H1 (cell line): ENCODE data around the gene LAMB3. TPM values are rescaled to one million over a fixed set of nuclear protein-coding genes. Genes with fewer than 3 reads are reported as not detected.

Experiments used
- CTCF ChIA-PET: fragments of 300-600 bp; sonication (Branson Sonifier 250); formaldehyde crosslinking; loops from one replicate; lab custom pipeline; 2021; ENCODE audit not compliant: partially characterized antibody; lab: Charles Lee
- POLR2A ChIA-PET: fragments of 300-600 bp; sonication (Branson Sonifier 250); formaldehyde crosslinking; loops from one replicate; lab custom pipeline; 2021; ENCODE audit warnings: inconsistent platforms; ENCODE audit not compliant: partially characterized antibody; lab: Charles Lee
- DNase-seq, 2 experiments: peaks; one replicate each; pipeline versions ENCODE4 v3.0.0 to v3.0.0-alpha.2; 2010 to 2022; ENCODE audit warnings: low spot score in 2 of 2, low read depth in 1 of 2, mixed read lengths in 1 of 2
- FAIRE-seq: peaks from 2 replicates; lab custom pipeline; 2011; peaks lifted over from hg19 to GRCh38; lab: Jason Lieb, UNC
- H2AFZ ChIP-seq: 2 replicates; pipeline ENCODE4 v1.8.1; 2012; ENCODE audit warnings: low read length, inconsistent platforms
- H2AK5ac ChIP-seq: 2 replicates; pipeline ENCODE4 v1.6.1; 2013; ENCODE audit warnings: low read depth, low read length
- H2BK120ac ChIP-seq: replicated peaks from 2 replicates; pipeline ENCODE3; 2013; ENCODE audit warnings: low read depth, low read length, inconsistent platforms
- H2BK12ac ChIP-seq: 2 replicates; pipeline ENCODE4 v1.6.1; 2013; ENCODE audit warnings: low read depth, low read length
- H2BK15ac ChIP-seq: 2 replicates; pipeline ENCODE4 v1.6.1; 2013; ENCODE audit warnings: low read length
- H2BK20ac ChIP-seq: 2 replicates; pipeline ENCODE4 v1.6.1; 2013; ENCODE audit warnings: low read length
- H2BK5ac ChIP-seq: 2 replicates; pipeline ENCODE4 v1.6.1; 2013; ENCODE audit warnings: low read depth, low read length
- H3K14ac ChIP-seq: 2 replicates; pipeline ENCODE4 v1.6.1; 2013; ENCODE audit warnings: inconsistent platforms; ENCODE audit not compliant: insufficient read length
- H3K18ac ChIP-seq: 2 replicates; pipeline ENCODE4 v1.6.1; 2013; ENCODE audit warnings: low read length; ENCODE audit errors: extremely low read depth
- H3K23ac ChIP-seq: 2 replicates; pipeline ENCODE4 v1.6.1; 2013; ENCODE audit warnings: inconsistent platforms; ENCODE audit not compliant: insufficient read length
- H3K23me2 ChIP-seq: 2 replicates; pipeline ENCODE4 v1.6.1; 2013; ENCODE audit warnings: low read depth, low read length
- H3K27ac ChIP-seq: 2 replicates; pipeline ENCODE4 v1.6.1; 2011; ENCODE audit warnings: low read depth, low read length, inconsistent platforms
- H3K27me3 ChIP-seq, 4 experiments: replicated peaks in 1 of 4; 1 replicate in 1 of 4; 2 replicates in 3 of 4; pipeline versions ENCODE4 v1.6.1 to v1.8.1; 2011 to 2013; ENCODE audit warnings: low read length in 3 of 4, mild to moderate bottlenecking in 3 of 4, inconsistent platforms in 2 of 4, mixed read lengths in 2 of 4, moderate library complexity in 1 of 4; ENCODE audit not compliant: control insufficient read depth in 3 of 4, insufficient read depth in 3 of 4; ENCODE audit errors: extremely low read depth in 1 of 4
- H3K36me3 ChIP-seq, 4 experiments: 2 replicates each; pipeline versions ENCODE4 v1.6.1 to v1.8.1; 2011 to 2013; ENCODE audit warnings: mild to moderate bottlenecking in 4 of 4, low read length in 3 of 4, moderate library complexity in 2 of 4, control low read depth in 1 of 4, inconsistent platforms in 1 of 4; ENCODE audit not compliant: insufficient read depth in 4 of 4, control insufficient read depth in 2 of 4
- H3K4ac ChIP-seq: replicated peaks from 2 replicates; pipeline ENCODE3; 2013; ENCODE audit warnings: low read length, low read depth, mixed read lengths, inconsistent platforms; ENCODE audit not compliant: insufficient read length
- H3K4me1 ChIP-seq, 4 experiments: replicated peaks in 1 of 4; 1 replicate in 1 of 4; 2 replicates in 3 of 4; pipeline versions ENCODE4 v1.6.1 to v1.8.1; 2011 to 2013; ENCODE audit warnings: low read length in 3 of 4, inconsistent platforms in 2 of 4, mixed read lengths in 1 of 4; ENCODE audit not compliant: insufficient read depth in 4 of 4, control insufficient read depth in 3 of 4
- H3K4me2 ChIP-seq, 2 experiments: 2 replicates each; pipeline versions ENCODE4 v1.6.1 to v1.8.1; 2011 to 2013; ENCODE audit warnings: low read depth in 2 of 2, low read length in 2 of 2, control low read depth in 1 of 2, inconsistent platforms in 1 of 2, mild to moderate bottlenecking in 1 of 2; ENCODE audit not compliant: insufficient read depth in 1 of 2
- H3K4me3 ChIP-seq, 4 experiments: fragments of 200-600, 300-600 bp in 1 of 4; sonication (generic), shearing (Covaris generic), sonication (Bioruptor Twin) in 1 of 4; 2 replicates each; pipeline versions ENCODE4 v1.5.1 to v1.8.1; 2011 to 2016; ENCODE audit warnings: low read length in 4 of 4, low read depth in 3 of 4, control low read depth in 2 of 4, inconsistent platforms in 2 of 4, mild to moderate bottlenecking in 2 of 4, mixed read lengths in 1 of 4, moderate library complexity in 1 of 4; ENCODE audit not compliant: insufficient read depth in 2 of 4; ENCODE audit errors: extremely low read depth in 1 of 4
- H3K56ac ChIP-seq: replicated peaks from 2 replicates; pipeline ENCODE3; 2013; ENCODE audit warnings: low read depth, mild to moderate bottlenecking, mixed read lengths, low read length, inconsistent platforms; ENCODE audit not compliant: insufficient read length
- H3K79me1 ChIP-seq: 2 replicates; pipeline ENCODE4 v1.6.1; 2013; ENCODE audit warnings: low read depth, low read length, control low read depth
- H3K79me2 ChIP-seq, 2 experiments: 2 replicates each; pipeline versions ENCODE4 v1.6.1 to v1.8.1; 2012 to 2013; ENCODE audit warnings: low read length in 2 of 2, mild to moderate bottlenecking in 2 of 2, inconsistent platforms in 1 of 2; ENCODE audit not compliant: insufficient read depth in 2 of 2, control insufficient read depth in 1 of 2
- H3K9ac ChIP-seq, 4 experiments: replicated peaks in 1 of 4; 1 replicate in 1 of 4; 2 replicates in 3 of 4; pipeline versions ENCODE4 v1.6.1 to v1.8.1; 2011 to 2013; ENCODE audit warnings: low read depth in 3 of 4, low read length in 3 of 4, control low read depth in 2 of 4, mild to moderate bottlenecking in 2 of 4, moderate library complexity in 2 of 4, inconsistent platforms in 1 of 4; ENCODE audit errors: extremely low read depth in 1 of 4
- H3K9me3 ChIP-seq, 2 experiments: 2 replicates each; pipeline versions ENCODE4 v1.6.1 to v1.8.1; 2012 to 2013; ENCODE audit warnings: mild to moderate bottlenecking in 2 of 2, moderate library complexity in 2 of 2, control low read depth in 1 of 2, inconsistent platforms in 1 of 2, low read depth in 1 of 2, low read length in 1 of 2, mixed read lengths in 1 of 2; ENCODE audit not compliant: insufficient read depth in 2 of 2
- H4K20me1 ChIP-seq, 2 experiments: replicated peaks in 1 of 2; 2 replicates each; pipeline versions ENCODE3 to v1.8.1; 2011 to 2013; ENCODE audit warnings: inconsistent platforms in 2 of 2, low read length in 2 of 2, mild to moderate bottlenecking in 1 of 2; ENCODE audit not compliant: insufficient read depth in 2 of 2, control insufficient read depth in 1 of 2
- H4K5ac ChIP-seq: 2 replicates; pipeline ENCODE4 v1.6.1; 2013; ENCODE audit warnings: low read length, low read depth, mixed read lengths, inconsistent platforms; ENCODE audit not compliant: insufficient read length
- H4K8ac ChIP-seq: 2 replicates; pipeline ENCODE4 v1.8.0; 2013; ENCODE audit warnings: mild to moderate bottlenecking, moderate library complexity, low read length, inconsistent platforms; ENCODE audit not compliant: insufficient read depth; ENCODE audit errors: extremely low read depth
- H4K91ac ChIP-seq: replicated peaks from 2 replicates; pipeline ENCODE3; 2013; ENCODE audit warnings: low read length, mixed read lengths, inconsistent platforms; ENCODE audit not compliant: insufficient read length
- ASH2L ChIP-seq: fragments of 200-600, 300-600 bp; sonication (generic); IDR thresholded peaks from one replicate; pipeline ENCODE4 v1.7.1; 2017; ENCODE audit warnings: low read length
- BRCA1 ChIP-seq: IDR thresholded peaks from 2 replicates; pipeline ENCODE4 v1.6.1; 2012; ENCODE audit warnings: low read depth, low read length, improper control_type of control experiment
- POLR2A ChIP-seq, 2 experiments: IDR thresholded peaks; 1 replicate in 1 of 2; 2 replicates in 1 of 2; pipeline ENCODE4 v1.6.1; 2011; ENCODE audit warnings: low read depth in 2 of 2, low read length in 2 of 2, mild to moderate bottlenecking in 2 of 2; ENCODE audit errors: control extremely low read depth in 1 of 2
- TEAD4 ChIP-seq: IDR thresholded peaks from 2 replicates; pipeline ENCODE4 v1.6.1; 2012; ENCODE audit warnings: low read depth, low read length, inconsistent platforms, mixed read lengths
- WGBS, 2 experiments: shearing (Covaris generic) in 1 of 2; methylation state at CpG; one replicate each; pipeline versions ENCODE4 v1.1.6 to v1.1.7; 2013 to 2015; ENCODE audit warnings: low lambda C conversion rate in 2 of 2, mixed read lengths in 2 of 2, inconsistent platforms in 1 of 2, low coverage in 1 of 2, missing lambda C conversion rate in 1 of 2; ENCODE audit not compliant: insufficient replicate concordance in 2 of 2, insufficient coverage in 1 of 2, insufficient read length in 1 of 2; ENCODE audit errors: extremely low coverage in 1 of 2, missing lambda C conversion rate in 1 of 2; 5-methylcytosine and 5-hydroxymethylcytosine counted together
- polyA plus RNA-seq, 7 experiments: library from polyadenylated mRNA; depleted of rRNA in 3 of 7; stranded (reverse) in 5 of 7; unstranded in 2 of 7; fragments of >200 nt in 5 of 7; fragments of 200-250 nt in 2 of 7; gene quantifications; 1 replicate in 5 of 7; 2 replicates in 1 of 7; 4 replicates in 1 of 7; pipeline versions ENCODE4 v1.2.1 to v1.2.3, GENCODE V29; 2011 to 2013; ENCODE audit warnings: missing spikeins in 2 of 7, mixed read lengths in 2 of 7
- total RNA-seq: library from RNA; stranded (reverse); fragmentation: NEBNext Ultra II Directional; extraction: Animal tissue kit (Norgen Biotek cat#: 25700); gene quantifications from 2 replicates; pipeline ENCODE4 v1.2.1, GENCODE V29; 2021
- TF ChIP-seq, protein P1 (sequence below): IDR thresholded peaks from 2 replicates; pipeline ENCODE4 v1.6.1; 2011; ENCODE audit warnings: low read length, improper control_type of control experiment

LAMB3 gene
- total and polyA plus RNA-seq, 2 of the 8 experiments (the other 6 are each of a cell fraction or from before 2014, with no cell fraction given), result 0.45 to 0.50 TPM

DNA sequence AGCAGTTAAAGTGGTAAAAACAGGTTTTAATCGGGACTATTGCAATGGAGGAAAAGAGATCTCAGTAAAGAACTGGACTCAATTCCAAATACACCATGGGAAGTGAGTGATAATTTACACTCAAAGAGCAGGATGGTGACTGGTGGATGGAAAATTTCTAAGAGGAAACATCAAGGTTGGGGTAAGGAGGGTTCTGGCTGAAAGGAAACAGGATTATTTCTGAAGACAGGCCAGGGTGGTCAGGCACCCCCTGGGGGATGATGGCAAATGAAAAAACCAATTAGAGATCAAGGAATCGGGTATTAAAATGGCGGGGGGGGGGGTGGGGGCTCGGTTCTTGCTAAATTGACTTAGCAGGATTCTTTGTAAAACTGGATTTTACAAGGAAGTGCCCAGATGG is 40.1 kb upstream of the LAMB3 start:
- H3K4me1 ChIP-seq, result peaks cover 0 to 3% (median 0%) of the 10 kb centered on the region in 4 experiments; a peak in 1 of 7 replicates
- no peak overlapping the region for H3K27ac ChIP-seq
- POLR2A ChIA-PET, result no interaction called here
- FAIRE-seq (no peak), DNase-seq (no peak)
- no peak overlapping the region for H2BK20ac ChIP-seq
- no peak for TF ChIP-seq TEAD4
- TF ChIP-seq ASH2L, result no peak
- no peak for TF ChIP-seq BRCA1
- TF ChIP-seq POLR2A (IDR thresholded peaks at IDR 0.05; ENCODE audit: control extremely low read depth in 1 of 2, low read depth in 2 of 2, low read length in 2 of 2), result no peak
- TF ChIP-seq, protein P1, sequence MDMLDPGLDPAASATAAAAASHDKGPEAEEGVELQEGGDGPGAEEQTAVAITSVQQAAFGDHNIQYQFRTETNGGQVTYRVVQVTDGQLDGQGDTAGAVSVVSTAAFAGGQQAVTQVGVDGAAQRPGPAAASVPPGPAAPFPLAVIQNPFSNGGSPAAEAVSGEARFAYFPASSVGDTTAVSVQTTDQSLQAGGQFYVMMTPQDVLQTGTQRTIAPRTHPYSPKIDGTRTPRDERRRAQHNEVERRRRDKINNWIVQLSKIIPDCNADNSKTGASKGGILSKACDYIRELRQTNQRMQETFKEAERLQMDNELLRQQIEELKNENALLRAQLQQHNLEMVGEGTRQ, result no peak
- no peaks in the 10 kb centered on the region for H3K36me3 ChIP-seq
- no peaks in the 10 kb centered on the region for H3K23me2 ChIP-seq
- no peaks in the 10 kb centered on the region for H3K9me3 ChIP-seq
- H3K4me3 ChIP-seq, result no peak overlapping the region
- no peak overlapping the region for H4K5ac ChIP-seq
- H3K4me2 ChIP-seq, result no peak overlapping the region
- H2AK5ac ChIP-seq, result no peak overlapping the region
- H2BK120ac ChIP-seq, result no peak overlapping the region
- no peak overlapping the region for H3K4ac ChIP-seq
- no peak overlapping the region for H3K14ac ChIP-seq
- H2BK12ac ChIP-seq, result no peak overlapping the region
- WGBS, 2 experiments, result 90% methylated on average over 2 of the region's 4 CpGs; no CpG with 5 or more reads in 1 of the 2 experiments
- CTCF ChIA-PET, result interaction anchor here (0.8 to 6.8 kb wide), 16 partner anchors 10 to 125 kb away, joined by 3 to 41 read pairs (median 5); partner anchors contain the start of gene CAMK1G
- no peak overlapping the region; a peak in 1 of 7 replicates for H3K9ac ChIP-seq
- H2BK5ac ChIP-seq, result no peak overlapping the region
- no peak overlapping the region for H3K18ac ChIP-seq
- H3K23ac ChIP-seq, result no peak overlapping the region
- H3K27me3 ChIP-seq, result no peaks in the 10 kb centered on the region; a peak in 2 of 7 replicates
- H3K56ac ChIP-seq, result no peak overlapping the region
- H3K79me2 ChIP-seq, result no peaks in the 10 kb centered on the region
- no peak overlapping the region for H4K91ac ChIP-seq
- H4K8ac ChIP-seq, result no peak overlapping the region
- no peaks in the 10 kb centered on the region for H3K79me1 ChIP-seq
- H2AFZ ChIP-seq, result peak overlapping the region; percentile 35; the same call in 1 of the 2 replicates
- no peaks in the 10 kb centered on the region for H4K20me1 ChIP-seq
- no peak overlapping the region for H2BK15ac ChIP-seq
